HCEC 1CT (cell line): ENCODE measurements around the gene KSR2.
"Not testable (repeated sequence)": the region's sequence is repeated elsewhere in the genome, so short reads cannot be mapped to it uniquely, and the experiment has no call there.

Source experiments
- DNase-seq: peaks from one replicate; pipeline ENCODE4 v3.0.0-alpha.2; 2017

KSR2 gene

GRCh38 chr12:117818400-117818799 lies 150.4 kb downstream of the KSR2 start:
- no peak for DNase-seq

DNA sequence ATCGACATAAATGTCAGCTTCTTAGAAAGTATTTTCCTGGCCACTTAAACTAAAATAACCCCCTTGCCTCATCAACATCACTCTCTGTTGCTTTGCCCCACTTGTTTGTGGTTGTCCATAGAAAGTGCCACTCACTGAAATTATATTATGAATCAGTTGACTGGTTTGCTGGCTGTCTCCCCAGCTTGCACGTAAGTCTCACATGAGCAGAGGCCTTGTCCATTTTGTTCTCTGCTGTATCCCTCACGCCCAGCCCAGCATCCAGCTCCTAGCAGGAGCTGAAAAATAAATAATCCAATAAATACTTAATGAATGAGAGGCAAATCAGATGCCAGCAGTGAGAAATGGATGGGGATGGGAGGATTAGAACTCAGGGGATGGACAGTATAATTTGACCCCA lies 159.3 kb downstream of the KSR2 start:
- no peak for DNase-seq

DNA sequence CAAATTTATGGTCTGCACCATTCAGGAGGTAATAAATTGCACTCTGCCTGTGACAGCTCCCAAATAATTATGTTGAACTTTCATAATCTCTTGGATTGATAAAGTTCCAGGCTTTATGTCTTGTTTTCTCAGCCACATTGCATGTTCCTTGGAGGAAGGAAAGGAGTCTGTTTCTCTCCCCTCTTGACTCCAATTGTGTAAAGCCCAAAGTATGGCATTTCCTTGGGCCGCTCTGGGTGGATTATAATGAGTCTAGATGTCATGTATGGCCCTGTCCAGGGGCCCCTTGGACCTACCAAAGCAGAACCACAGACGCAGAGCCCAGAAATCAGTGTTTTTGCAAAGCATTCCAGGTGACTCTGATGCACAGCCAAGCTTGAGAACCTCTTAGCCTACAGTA lies 160.8 kb downstream of the KSR2 start:
- no peak for DNase-seq

- no peak for DNase-seq
Measured at GRCh38 chr12:117807355-117807754, 161.4 kb downstream of the KSR2 start.

DNA sequence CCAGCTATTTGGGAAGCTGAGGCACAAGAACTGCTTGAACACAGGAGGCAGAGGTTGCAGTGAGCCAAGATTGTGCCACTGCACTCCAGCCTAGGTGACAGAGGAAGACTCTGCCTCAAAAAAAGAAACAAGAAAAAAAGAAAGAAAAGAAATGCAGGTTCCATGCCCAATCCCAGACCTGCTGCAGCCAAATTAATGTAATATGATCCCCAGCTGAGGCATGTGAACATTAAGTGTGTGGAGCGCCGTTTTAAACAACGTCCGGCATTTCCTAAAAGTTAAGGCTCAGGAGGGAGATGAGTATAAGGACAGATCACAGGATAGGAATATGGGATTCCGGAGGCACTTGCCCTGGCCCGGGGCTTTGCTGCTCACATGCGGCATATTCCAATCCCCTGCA lies 162.9 kb downstream of the KSR2 start:
- no peak for DNase-seq

- DNase-seq = no peak
Measured at GRCh38 chr12:117803001-117803400, 165.8 kb downstream of the KSR2 start.

- not testable (repeated sequence) for DNase-seq
Measured at GRCh38 chr12:117800711-117801110, 168.1 kb downstream of the KSR2 start.

- DNase-seq = no peak
Measured at GRCh38 chr12:117797202-117797601, 171.6 kb downstream of the KSR2 start.

- no peak for DNase-seq
Measured at GRCh38 chr12:117792877-117793424, 175.8 kb downstream of the KSR2 start.

DNA sequence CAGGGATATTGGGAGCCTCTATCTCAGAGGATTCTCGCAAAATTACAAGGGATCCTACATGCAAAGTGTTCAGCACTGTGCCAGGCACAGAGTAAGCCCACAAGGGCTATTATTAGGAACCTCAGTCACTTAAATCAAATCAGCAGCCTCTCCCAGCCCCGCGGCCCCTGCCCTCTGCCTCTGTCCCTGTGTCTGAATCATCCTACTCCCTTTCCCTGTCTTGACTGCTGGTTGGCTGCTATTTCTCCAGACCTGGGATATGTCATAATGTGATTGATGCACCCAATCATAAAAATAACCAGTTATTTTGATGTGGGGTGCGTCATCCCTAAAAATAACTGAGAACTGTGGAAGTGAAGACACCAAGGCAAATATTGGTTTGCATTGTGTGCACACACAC lies 176.3 kb downstream of the KSR2 start:
- DNase-seq = no peak

- DNase-seq = no peak
Measured at GRCh38 chr12:117790948-117791347, 177.8 kb downstream of the KSR2 start.

GRCh38 chr12:117790198-117790597 lies 178.6 kb downstream of the KSR2 start:
- no peak for DNase-seq

GRCh38 chr12:117789195-117789912 lies 179.4 kb downstream of the KSR2 start:
- DNase-seq = no peak

DNA sequence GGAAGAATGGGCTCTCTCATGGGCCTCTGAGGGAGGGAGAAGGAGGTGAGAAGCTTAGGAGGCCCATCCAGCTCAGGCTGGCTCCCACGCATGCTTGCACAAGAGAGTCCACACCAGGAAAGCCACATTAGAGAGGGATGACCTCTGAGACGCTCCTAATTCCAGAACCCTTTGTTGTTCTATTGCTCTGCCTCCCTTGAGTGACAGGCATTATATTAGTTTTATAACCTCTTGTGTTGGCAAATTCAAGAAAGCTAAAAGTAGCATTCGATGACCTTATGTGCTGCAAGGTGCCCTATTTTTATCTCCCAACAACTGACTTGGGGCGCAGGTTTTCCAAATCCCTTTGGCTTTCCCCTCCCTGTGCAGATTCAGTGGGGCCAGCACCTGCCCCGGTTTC lies 190.1 kb downstream of the KSR2 start:
- no peak for DNase-seq

GRCh38 chr12:117774941-117775775 lies 193.6 kb downstream of the KSR2 start:
- DNase-seq = no peak

DNA sequence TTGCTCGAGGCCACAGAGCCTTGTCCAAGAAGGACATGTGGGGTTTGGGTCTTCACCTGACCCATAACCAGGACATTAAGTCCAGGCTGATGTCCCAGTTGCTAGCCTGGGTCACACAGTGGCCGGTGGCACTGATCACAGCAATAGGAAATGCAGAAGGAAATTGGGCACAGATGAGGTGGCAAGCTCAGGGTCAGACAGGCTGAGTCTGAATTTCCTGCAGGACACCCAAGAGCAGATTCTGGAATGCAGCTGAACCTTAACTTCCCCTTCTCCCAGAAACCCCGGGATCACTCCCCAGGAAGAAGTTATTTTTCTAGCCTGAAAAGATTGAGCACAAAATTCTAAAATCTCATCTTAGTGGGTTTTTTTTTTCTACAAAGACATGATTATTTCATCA lies 199.9 kb downstream of the KSR2 start:
- no peak for DNase-seq

GRCh38 chr12:117766008-117766407 lies 202.8 kb downstream of the KSR2 start:
- DNase-seq = no peak

- DNase-seq = no peak
Measured at GRCh38 chr12:117762143-117762542, 206.6 kb downstream of the KSR2 start.

DNA sequence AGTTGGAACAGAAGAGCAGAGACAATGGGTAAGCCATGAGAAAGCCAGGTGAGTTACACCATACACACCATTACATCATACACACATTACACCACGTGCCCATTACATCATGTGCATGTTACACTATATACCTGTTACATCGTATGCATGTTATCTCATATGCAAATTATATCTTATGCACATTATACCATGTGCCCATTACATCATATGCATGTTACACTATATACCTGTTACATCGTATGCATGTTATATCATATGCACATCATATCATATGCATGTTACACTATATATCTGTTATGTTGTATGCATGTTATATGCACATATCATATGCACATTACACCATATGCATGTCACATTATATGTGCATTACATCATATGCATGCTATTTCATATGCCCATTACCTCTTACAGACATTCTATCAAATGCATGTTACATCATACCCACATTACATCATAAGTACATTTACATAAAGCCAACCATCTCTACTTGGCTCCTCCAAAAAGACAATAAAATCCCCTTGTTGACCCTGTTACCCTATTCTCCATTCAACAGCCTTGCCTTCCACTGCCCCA lies 207.2 kb downstream of the KSR2 start:
- DNase-seq = no peak

DNA sequence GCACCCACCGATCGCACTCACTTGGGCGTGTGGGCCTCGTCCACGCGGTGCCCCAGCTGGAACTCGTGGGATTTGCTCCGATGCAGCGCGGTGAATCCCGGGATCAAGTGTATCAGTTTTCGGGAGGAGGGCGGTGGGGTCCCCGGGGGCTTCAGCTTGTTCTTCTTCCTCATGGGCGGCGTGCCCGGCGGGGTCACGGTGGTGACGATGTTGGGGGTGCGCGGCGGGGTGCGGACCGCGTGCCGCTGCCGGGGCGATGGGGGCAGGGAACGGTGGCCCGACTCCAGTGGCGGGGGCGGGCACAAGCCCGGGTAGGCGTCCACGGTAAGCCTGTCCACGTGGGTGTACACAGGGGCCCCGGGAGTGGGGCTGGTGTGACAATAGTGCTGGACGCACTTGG lies 207.8 kb downstream of the KSR2 start:
- DNase-seq = no peak

GRCh38 chr12:117750657-117751056 lies 218.1 kb downstream of the KSR2 start:
- no peak for DNase-seq

DNA sequence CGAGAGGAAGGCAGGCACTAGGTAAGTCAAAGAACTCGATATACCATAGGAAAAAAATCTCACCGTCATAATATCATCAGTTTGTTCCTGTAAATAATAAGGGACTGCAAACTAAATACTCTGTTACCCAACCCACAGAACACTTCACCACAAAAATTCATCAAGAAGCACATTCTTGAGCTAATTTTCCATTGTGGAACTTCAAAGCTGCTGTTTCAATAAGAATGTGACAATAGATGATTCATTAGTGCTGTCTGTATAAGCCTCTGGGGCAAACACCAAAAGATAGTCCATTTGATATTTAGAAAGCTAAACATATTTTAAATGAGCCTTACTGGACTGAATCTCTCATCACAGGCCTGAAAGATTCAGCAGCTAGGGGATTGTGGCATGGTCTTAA lies 219.4 kb downstream of the KSR2 start:
- DNase-seq = no peak

GRCh38 chr12:117746358-117746757 lies 222.4 kb downstream of the KSR2 start:
- not testable (repeated sequence) for DNase-seq

- no peak for DNase-seq
Measured at GRCh38 chr12:117744418-117744817, 224.4 kb downstream of the KSR2 start.
